Endothelial cell of umbilical vein (primary cell): ENCODE measurements around the gene SULT1E1. TPM values are rescaled to one million over a fixed set of nuclear protein-coding genes. Genes with fewer than 3 reads are reported as not detected.
A peak's percentile ranks its signal among the peaks of the same experiment; 100 is the strongest.

Experiments
- BruUV-seq: library from RNA; stranded (reverse); fragments of 400-500 nt; replicated peaks from 2 replicates; lab custom pipeline; 2021; lab: Mats Ljungman, UMichigan
- CTCF ChIA-PET: fragments of 300-600, 350-600 bp; sonication (Branson Sonifier 250); formaldehyde crosslinking; loops from one replicate; lab custom pipeline; 2021; ENCODE audit warnings: antibody characterized with exemption, inconsistent platforms; lab: Charles Lee
- POLR2A ChIA-PET: fragments of 300-600, 350-600 bp; sonication (Branson Sonifier 250); formaldehyde crosslinking; loops from one replicate; lab custom pipeline; 2021; ENCODE audit warnings: antibody characterized with exemption, inconsistent platforms; lab: Charles Lee
- DNase-seq: peaks from one replicate; pipeline ENCODE4 v3.0.0-alpha.2; 2011; ENCODE audit warnings: low read depth, low spot score
- FAIRE-seq: peaks from 2 replicates; lab custom pipeline; 2011; peaks lifted over from hg19 to GRCh38; lab: Jason Lieb, UNC
- H2AFZ ChIP-seq: 2 replicates; pipeline ENCODE4 v1.6.0; 2012; ENCODE audit warnings: low read depth, low read length, control low read depth, inconsistent platforms
- H3K27ac ChIP-seq: 2 replicates; pipeline ENCODE4 v1.5.1; 2011; ENCODE audit warnings: low read depth, mild to moderate bottlenecking, control low read depth, low read length, moderate library complexity; ENCODE audit not compliant: insufficient read depth
- H3K27me3 ChIP-seq, 2 experiments: 2 replicates each; pipeline versions ENCODE4 v1.6.0 to v1.6.1; 2011; ENCODE audit warnings: low read length in 2 of 2, mixed read lengths in 1 of 2; ENCODE audit not compliant: control insufficient read depth in 2 of 2, insufficient read depth in 2 of 2
- H3K36me3 ChIP-seq, 2 experiments: 2 replicates in 1 of 2; 3 replicates in 1 of 2; pipeline ENCODE4 v1.5.1; 2011; ENCODE audit warnings: low read length in 2 of 2, mild to moderate bottlenecking in 1 of 2, moderate library complexity in 1 of 2; ENCODE audit not compliant: control insufficient read depth in 2 of 2, insufficient read depth in 2 of 2; ENCODE audit errors: extremely low read depth in 1 of 2
- H3K4me1 ChIP-seq: 3 replicates; pipeline ENCODE4 v1.5.1; 2011; ENCODE audit warnings: mild to moderate bottlenecking, low read length; ENCODE audit not compliant: control insufficient read depth, insufficient read depth; ENCODE audit errors: extremely low read depth
- H3K4me2 ChIP-seq: 2 replicates; pipeline ENCODE4 v1.6.1; 2011; ENCODE audit warnings: low read length, control low read depth, mixed read lengths; ENCODE audit not compliant: insufficient read depth
- H3K4me3 ChIP-seq, 3 experiments: fragments of 200-600 bp in 1 of 3; sonication (generic), shearing (Covaris generic) in 1 of 3; replicated peaks in 1 of 3; 2 replicates each; pipeline ENCODE4 v1.5.1; 2011 to 2016; ENCODE audit warnings: control low read depth in 3 of 3, low read length in 3 of 3, mild to moderate bottlenecking in 2 of 3, inconsistent platforms in 1 of 3, low read depth in 1 of 3, moderate library complexity in 1 of 3; ENCODE audit not compliant: insufficient read depth in 1 of 3
- H3K79me2 ChIP-seq: 2 replicates; pipeline ENCODE4 v1.6.0; 2012; ENCODE audit warnings: low read length, inconsistent platforms; ENCODE audit not compliant: control insufficient read depth, insufficient read depth
- H3K9ac ChIP-seq: replicated peaks from 2 replicates; pipeline ENCODE3; 2011; ENCODE audit warnings: low read length, control low read depth; ENCODE audit not compliant: insufficient read depth; ENCODE audit errors: extremely low read depth
- H3K9me1 ChIP-seq: replicated peaks from 3 replicates; pipeline ENCODE4 v1.6.0; 2011; ENCODE audit warnings: mild to moderate bottlenecking, low read length; ENCODE audit not compliant: control insufficient read depth, insufficient read depth; ENCODE audit errors: extremely low read depth
- H3K9me3 ChIP-seq: replicated peaks from 2 replicates; pipeline ENCODE4 v1.5.1; 2012; ENCODE audit warnings: low read length, inconsistent platforms; ENCODE audit not compliant: control insufficient read depth, insufficient read depth
- H4K20me1 ChIP-seq: replicated peaks from 2 replicates; pipeline ENCODE3; 2011; ENCODE audit warnings: mild to moderate bottlenecking, low read length; ENCODE audit not compliant: control insufficient read depth, insufficient read depth; ENCODE audit errors: extremely low read depth
- CTCF ChIP-seq, 2 donors: IDR thresholded peaks; 1 replicate in 1 of 2; 2 replicates in 1 of 2; pipeline ENCODE4 v1.5.1; 2011; ENCODE audit warnings: low read length in 2 of 2, mild to moderate bottlenecking in 2 of 2, moderate library complexity in 2 of 2, control low read depth in 1 of 2, inconsistent platforms in 1 of 2, low read depth in 1 of 2; ENCODE audit not compliant: insufficient read depth in 1 of 2; ENCODE audit errors: extremely low read depth in 1 of 2
- EZH2 ChIP-seq: IDR thresholded peaks from 2 replicates; pipeline ENCODE4 v1.6.1; 2012; ENCODE audit warnings: borderline replicate concordance, low read depth, mild to moderate bottlenecking, moderate library complexity, low read length, inconsistent platforms; ENCODE audit not compliant: severe bottlenecking
- FOS ChIP-seq: IDR thresholded peaks from 2 replicates; pipeline ENCODE4 v1.6.1; 2011; ENCODE audit warnings: mild to moderate bottlenecking, low read length, moderate library complexity, borderline replicate concordance; ENCODE audit not compliant: insufficient read depth
- GATA2 ChIP-seq: IDR thresholded peaks from 2 replicates; pipeline ENCODE4 v1.7.0; 2011; ENCODE audit warnings: low read depth, mild to moderate bottlenecking, moderate library complexity, mixed read lengths, low read length; ENCODE audit not compliant: insufficient read length, insufficient read depth
- JUN ChIP-seq: IDR thresholded peaks from 2 replicates; pipeline ENCODE4 v1.6.1; 2011; ENCODE audit warnings: borderline replicate concordance, low read depth; ENCODE audit not compliant: insufficient read length, insufficient read depth
- MAX ChIP-seq: IDR thresholded peaks from 2 replicates; pipeline ENCODE4 v1.6.1; 2011; ENCODE audit not compliant: insufficient read depth, insufficient read length
- MYC ChIP-seq: IDR thresholded peaks from one replicate; pipeline ENCODE4 v1.6.1; 2011; ENCODE audit warnings: mild to moderate bottlenecking, low read depth, low read length
- POLR2A ChIP-seq: IDR thresholded peaks from 2 replicates; pipeline ENCODE4 v1.6.1; 2012; ENCODE audit warnings: low read depth, mild to moderate bottlenecking, control low read depth, low read length
- POLR2AphosphoS5 ChIP-seq: IDR thresholded peaks from 2 replicates; pipeline ENCODE4 v1.6.1; 2012; ENCODE audit warnings: low read depth, mild to moderate bottlenecking, control low read depth, low read length, moderate library complexity; ENCODE audit not compliant: insufficient read depth
- dilution Hi-C: fragments of 300-500 bp; cut with MboI; formaldehyde crosslinking; loops from one replicate; pipeline ENCODE4 v1.15.0; 2019; ENCODE audit warnings: low sequenced_read_pairs; ENCODE audit not compliant: extremely low pct_ligation_motif_present
- intact Hi-C: fragments of 100-400 bp; cut with micrococcal nuclease; formaldehyde crosslinking; loops from one replicate; pipeline ENCODE4 v1.10.0; 2022
- polyA plus RNA-seq, 4 experiments: library from polyadenylated mRNA; depleted of rRNA in 3 of 4; stranded (reverse) in 3 of 4; unstranded in 1 of 4; fragments of >200 nt; gene quantifications; 2 replicates each; pipeline versions ENCODE4 v1.2.1 to v1.2.3, GENCODE V29; 2011 to 2012; ENCODE audit warnings: missing spikeins in 1 of 4
- total RNA-seq: library from RNA; stranded (reverse); gene quantifications from 2 replicates; pipeline ENCODE4 v1.2.3, GENCODE V29; 2021

The SULT1E1 gene
- total and polyA plus RNA-seq, 2 donors (not counting 3 experiments of a cell fraction or from before 2014, with no cell fraction given), result 25.8 to 34.5 TPM

- H4K20me1 ChIP-seq, result no peaks in the 10 kb centered on the region
- peak overlapping the region; percentile 26 for H2AFZ ChIP-seq
- H3K9me1 ChIP-seq, result no peaks in the 10 kb centered on the region
- H3K79me2 ChIP-seq, result no peaks in the 10 kb centered on the region
- H3K9ac ChIP-seq, result no peak overlapping the region
- intact Hi-C loops, result no loop called here
- FAIRE-seq, result no peak
- no peaks in the 10 kb centered on the region for H3K27me3 ChIP-seq
- no peaks in the 10 kb centered on the region for H3K4me1 ChIP-seq
- DNase-seq, result no peak
- CTCF ChIA-PET, result no interaction called here
- POLR2A ChIA-PET, result no interaction called here
- no TSS peak for BruUV-seq
- H3K4me3 ChIP-seq, result no peak overlapping the region
- H3K27ac ChIP-seq, result no peak overlapping the region
- H3K9me3 ChIP-seq, result peaks cover under 1% of the 10 kb centered on the region
- TF ChIP-seq JUN (no peak), MAX (no peak), POLR2AphosphoS5 (no peak), EZH2 (no peak), POLR2A (no peak), MYC (no peak), GATA2 (no peak), CTCF (IDR thresholded peaks at IDR 0.05; ENCODE audit: extremely low read depth in 1 of 2, insufficient read depth in 1 of 2, low read depth in 1 of 2, low read length in 2 of 2) (no peak), FOS (no peak)
- dilution Hi-C loops, result no loop called here
- no peak overlapping the region for H3K4me2 ChIP-seq
- H3K36me3 ChIP-seq, result no peaks in the 10 kb centered on the region
Measured at GRCh38 chr4:69888336-69888735, 28.4 kb upstream of the SULT1E1 start.
